ENCODE data around the gene RAD21L1.

Gene RAD21L1

DNA sequence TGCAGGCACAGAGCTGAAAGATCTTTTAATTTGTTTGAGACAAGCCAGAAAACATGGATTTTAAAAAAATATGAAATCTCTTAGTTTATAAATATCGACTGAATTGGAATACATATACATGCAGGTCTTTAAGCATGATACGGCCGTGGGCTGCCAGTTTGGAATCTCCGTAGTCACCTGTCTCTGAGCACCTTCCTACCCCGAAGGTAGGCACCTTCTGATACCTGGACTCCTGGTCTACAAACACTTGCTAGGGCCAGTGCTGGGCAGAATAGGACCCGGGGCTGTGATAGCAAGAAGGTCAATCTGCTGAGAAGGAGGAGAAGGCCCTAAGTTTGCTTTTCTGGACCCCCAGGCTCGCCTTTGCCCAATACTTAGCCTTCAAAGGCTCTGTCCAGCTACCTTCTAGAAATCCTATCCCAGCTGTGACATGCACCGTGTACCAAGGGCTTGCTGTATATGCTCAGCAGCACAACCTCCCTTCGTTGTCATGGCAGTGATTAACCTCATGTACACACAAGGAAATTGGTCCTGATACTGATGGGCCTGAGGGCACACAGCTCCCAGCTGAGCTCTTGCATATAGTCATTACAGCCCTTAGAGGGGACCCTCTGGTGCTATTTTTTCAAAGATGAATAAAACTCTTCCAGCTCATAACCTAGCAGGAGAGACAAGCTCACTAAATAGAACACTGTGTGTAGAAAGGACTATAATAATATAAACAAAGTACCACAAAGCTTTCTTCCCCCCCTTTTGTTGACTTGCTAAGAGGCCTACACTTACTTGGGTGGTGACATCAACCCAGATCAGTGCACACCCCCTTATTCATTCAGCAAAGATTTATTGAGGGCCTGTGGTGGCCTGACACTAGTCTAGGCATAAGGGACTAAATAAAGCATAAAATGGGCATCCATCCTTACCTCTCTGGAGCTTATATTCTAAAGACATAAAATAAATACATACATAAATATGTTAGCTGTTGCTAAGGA lies 58.0 kb downstream of the RAD21L1 start:
- TF ChIP-seq YY1 (IDR thresholded peaks at IDR 0.05; ENCODE audit: low read depth), result no peak
- no peak for TF ChIP-seq TCF12 (IDR thresholded peaks at IDR 0.05; ENCODE audit: low read depth)
- TF ChIP-seq, protein P1, sequence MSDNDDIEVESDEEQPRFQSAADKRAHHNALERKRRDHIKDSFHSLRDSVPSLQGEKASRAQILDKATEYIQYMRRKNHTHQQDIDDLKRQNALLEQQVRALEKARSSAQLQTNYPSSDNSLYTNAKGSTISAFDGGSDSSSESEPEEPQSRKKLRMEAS (IDR thresholded peaks at IDR 0.05), result no peak
- no peak for TF ChIP-seq EP300 (IDR thresholded peaks at IDR 0.05; ENCODE audit: borderline replicate concordance)

DNA sequence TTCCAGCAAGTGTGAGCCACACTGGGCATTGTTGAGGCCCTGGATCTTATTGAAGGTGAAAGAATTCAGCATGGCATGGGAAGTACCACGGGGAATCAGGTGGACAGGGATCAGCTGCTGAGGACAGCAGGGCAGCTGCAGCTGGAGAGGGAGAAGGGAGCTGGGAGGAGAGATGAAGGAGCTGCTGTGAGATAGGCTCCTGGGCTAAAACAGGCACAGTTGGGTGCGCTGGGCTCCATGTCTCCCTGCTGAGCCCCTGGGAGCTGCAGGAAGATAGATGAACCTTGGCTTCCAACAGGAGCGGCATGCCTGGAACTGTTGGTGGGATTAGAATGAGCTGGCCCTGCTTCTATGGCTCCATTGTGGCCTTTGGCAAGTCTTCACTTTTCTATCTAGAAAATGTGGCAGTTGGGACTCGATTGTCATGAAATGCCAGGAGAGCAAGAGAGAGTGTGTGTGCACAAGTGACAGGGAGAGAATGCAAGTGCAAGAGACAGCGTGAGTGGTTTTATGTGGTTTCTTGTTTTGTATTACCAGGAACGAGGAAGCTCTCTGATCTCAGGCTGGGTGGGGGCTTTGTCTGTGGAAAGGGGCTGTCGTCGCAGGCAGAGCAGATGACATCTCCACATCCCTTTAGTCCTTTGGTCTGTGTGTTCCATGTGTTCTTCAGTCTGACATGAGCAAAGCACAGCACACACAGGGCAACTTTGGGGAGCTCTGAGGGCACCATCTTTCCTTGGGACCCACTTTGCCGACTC lies 60.6 kb downstream of the RAD21L1 start:
- TF ChIP-seq EGR1 (IDR thresholded peaks at IDR 0.05), result no peak

DNA sequence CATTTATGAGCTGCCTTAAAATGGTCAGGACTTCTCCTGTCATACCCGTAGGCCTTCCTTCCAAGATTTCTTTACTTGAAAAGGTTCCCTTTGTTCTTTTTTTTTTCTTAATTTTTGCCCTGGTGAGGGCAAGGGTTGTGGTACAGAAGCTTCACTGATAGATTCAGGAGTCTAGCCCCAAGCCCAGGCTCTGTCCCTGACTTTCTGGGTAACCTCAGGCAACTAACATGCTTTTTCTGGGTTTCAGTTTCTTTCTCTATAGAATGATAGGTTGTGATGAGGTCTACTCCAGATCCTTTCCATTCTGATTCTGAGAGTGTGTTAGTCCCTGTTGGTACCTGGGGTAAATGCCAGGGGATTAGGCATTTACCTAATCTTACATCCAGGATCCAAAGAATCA lies 61.5 kb downstream of the RAD21L1 start:
- TF ChIP-seq, protein P2, sequence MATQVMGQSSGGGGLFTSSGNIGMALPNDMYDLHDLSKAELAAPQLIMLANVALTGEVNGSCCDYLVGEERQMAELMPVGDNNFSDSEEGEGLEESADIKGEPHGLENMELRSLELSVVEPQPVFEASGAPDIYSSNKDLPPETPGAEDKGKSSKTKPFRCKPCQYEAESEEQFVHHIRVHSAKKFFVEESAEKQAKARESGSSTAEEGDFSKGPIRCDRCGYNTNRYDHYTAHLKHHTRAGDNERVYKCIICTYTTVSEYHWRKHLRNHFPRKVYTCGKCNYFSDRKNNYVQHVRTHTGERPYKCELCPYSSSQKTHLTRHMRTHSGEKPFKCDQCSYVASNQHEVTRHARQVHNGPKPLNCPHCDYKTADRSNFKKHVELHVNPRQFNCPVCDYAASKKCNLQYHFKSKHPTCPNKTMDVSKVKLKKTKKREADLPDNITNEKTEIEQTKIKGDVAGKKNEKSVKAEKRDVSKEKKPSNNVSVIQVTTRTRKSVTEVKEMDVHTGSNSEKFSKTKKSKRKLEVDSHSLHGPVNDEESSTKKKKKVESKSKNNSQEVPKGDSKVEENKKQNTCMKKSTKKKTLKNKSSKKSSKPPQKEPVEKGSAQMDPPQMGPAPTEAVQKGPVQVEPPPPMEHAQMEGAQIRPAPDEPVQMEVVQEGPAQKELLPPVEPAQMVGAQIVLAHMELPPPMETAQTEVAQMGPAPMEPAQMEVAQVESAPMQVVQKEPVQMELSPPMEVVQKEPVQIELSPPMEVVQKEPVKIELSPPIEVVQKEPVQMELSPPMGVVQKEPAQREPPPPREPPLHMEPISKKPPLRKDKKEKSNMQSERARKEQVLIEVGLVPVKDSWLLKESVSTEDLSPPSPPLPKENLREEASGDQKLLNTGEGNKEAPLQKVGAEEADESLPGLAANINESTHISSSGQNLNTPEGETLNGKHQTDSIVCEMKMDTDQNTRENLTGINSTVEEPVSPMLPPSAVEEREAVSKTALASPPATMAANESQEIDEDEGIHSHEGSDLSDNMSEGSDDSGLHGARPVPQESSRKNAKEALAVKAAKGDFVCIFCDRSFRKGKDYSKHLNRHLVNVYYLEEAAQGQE (IDR thresholded peaks at IDR 0.05; ENCODE audit: low read depth), result no peak
- TF ChIP-seq ZBTB7A (IDR thresholded peaks at IDR 0.05; ENCODE audit: low read depth) (no peak), FOXM1 (IDR thresholded peaks at IDR 0.05; ENCODE audit: borderline replicate concordance, low read depth) (no peak), TEAD4 (IDR thresholded peaks at IDR 0.05) (no peak), EGR1 (IDR thresholded peaks at IDR 0.05) (no peak), CEBPB (IDR thresholded peaks at IDR 0.05) (no peak), TAF1 (IDR thresholded peaks at IDR 0.05; ENCODE audit: low read depth) (no peak), EP300 (IDR thresholded peaks at IDR 0.05; ENCODE audit: borderline replicate concordance) (no peak), TCF12 (IDR thresholded peaks at IDR 0.05; ENCODE audit: low read depth) (no peak), NFIC (IDR thresholded peaks at IDR 0.05) (no peak)
- TF ChIP-seq, protein P3, sequence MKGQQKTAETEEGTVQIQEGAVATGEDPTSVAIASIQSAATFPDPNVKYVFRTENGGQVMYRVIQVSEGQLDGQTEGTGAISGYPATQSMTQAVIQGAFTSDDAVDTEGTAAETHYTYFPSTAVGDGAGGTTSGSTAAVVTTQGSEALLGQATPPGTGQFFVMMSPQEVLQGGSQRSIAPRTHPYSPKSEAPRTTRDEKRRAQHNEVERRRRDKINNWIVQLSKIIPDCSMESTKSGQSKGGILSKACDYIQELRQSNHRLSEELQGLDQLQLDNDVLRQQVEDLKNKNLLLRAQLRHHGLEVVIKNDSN (IDR thresholded peaks at IDR 0.05), result no peak

DNA sequence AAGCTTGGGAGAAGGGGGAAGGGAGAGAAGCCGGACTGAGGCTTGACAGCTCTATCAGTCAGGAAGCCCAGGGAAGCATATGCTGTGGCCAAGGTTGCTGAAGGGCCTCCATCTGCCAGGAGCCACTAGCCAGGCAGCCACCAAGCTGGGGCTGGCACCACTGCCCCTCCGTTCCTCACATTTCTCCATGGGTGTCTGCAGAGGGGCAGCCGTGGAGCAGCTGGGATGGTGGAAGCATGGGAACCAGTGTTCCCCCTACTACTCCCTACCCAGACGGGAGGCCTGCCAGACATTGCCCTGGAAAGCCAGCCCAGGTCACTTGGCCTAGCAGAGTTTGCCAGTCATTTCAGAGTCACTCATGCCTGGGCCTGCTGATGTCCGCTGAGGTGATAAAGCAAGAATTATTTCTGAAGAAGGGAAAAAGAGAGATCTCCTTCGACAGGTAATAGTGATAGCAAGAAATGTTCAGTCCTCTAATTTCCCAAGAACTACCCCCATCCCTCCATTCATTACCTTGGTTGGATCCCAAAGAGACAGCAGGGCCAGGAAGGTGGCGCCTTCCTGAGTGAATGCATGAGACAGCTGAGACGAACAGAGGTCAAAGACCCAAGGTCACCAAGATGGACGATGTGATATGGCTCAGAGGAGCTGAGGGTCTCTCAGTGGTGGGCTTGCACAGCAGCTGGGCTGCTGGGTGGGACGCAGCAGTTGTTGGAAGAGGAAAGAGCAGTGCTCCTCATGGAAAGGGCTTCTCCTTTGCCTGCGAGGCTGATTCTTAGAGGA lies 62.1 kb downstream of the RAD21L1 start:
- TF ChIP-seq YY1 (IDR thresholded peaks at IDR 0.05; ENCODE audit: low read depth), result no peak
- TF ChIP-seq, protein P1 (IDR thresholded peaks at IDR 0.05), result no peak
- no peak for TF ChIP-seq FOXM1 (IDR thresholded peaks at IDR 0.05; ENCODE audit: borderline replicate concordance, low read depth)
- TF ChIP-seq CREB1 (IDR thresholded peaks at IDR 0.05; ENCODE audit: low read depth), result no peak
- TF ChIP-seq TCF12 (IDR thresholded peaks at IDR 0.05; ENCODE audit: low read depth), result no peak
- no peak for TF ChIP-seq NFIC (IDR thresholded peaks at IDR 0.05)
- TF ChIP-seq ZBTB7A (IDR thresholded peaks at IDR 0.05; ENCODE audit: low read depth), result no peak
- TF ChIP-seq CEBPB (IDR thresholded peaks at IDR 0.05), result no peak
- TF ChIP-seq, protein P3 (IDR thresholded peaks at IDR 0.05), result no peak
- no peak for TF ChIP-seq EGR1 (IDR thresholded peaks at IDR 0.05)
- TF ChIP-seq TAF1 (IDR thresholded peaks at IDR 0.05; ENCODE audit: low read depth), result no peak
- TF ChIP-seq TEAD4 (IDR thresholded peaks at IDR 0.05), result no peak
- TF ChIP-seq, protein P2 (IDR thresholded peaks at IDR 0.05; ENCODE audit: low read depth), result no peak
- TF ChIP-seq EP300 (IDR thresholded peaks at IDR 0.05; ENCODE audit: borderline replicate concordance), result no peak
- no peak for TF ChIP-seq RAD21 (IDR thresholded peaks at IDR 0.05; ENCODE audit: low read depth)

DNA sequence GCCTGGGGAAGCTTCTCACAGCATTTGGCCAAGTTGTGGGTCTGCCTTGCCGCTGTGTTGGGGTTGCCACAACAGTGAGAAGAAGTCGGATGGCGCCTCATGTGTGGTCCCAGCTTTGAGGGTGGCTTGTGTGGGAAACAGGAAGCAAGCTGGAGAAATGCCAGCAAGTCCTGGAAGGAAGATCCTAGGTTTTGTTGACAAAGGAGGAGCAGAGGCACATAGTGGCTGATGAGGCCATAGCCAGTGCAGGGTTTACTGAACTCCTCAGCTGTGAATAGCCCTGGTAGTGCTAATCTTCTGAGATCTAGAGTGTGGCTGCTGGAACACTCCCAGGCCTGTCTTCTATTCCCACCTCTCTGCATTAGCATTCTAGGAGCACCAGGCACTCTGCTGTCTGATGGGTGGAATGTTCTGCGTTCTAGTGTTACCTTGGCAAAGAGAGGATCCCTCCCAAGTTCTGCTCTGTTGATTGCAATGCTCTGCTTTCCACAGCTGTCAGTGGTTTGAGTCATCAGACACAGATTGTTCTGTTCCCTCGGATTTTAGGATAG lies 65.4 kb downstream of the RAD21L1 start:
- TF ChIP-seq EGR1 (IDR thresholded peaks at IDR 0.05) (no peak), NFIC (IDR thresholded peaks at IDR 0.05) (no peak), FOXM1 (IDR thresholded peaks at IDR 0.05; ENCODE audit: borderline replicate concordance, low read depth) (no peak), ZBTB7A (IDR thresholded peaks at IDR 0.05; ENCODE audit: low read depth) (no peak), TCF12 (IDR thresholded peaks at IDR 0.05; ENCODE audit: low read depth) (no peak), CEBPB (IDR thresholded peaks at IDR 0.05) (no peak), CREB1 (IDR thresholded peaks at IDR 0.05; ENCODE audit: low read depth) (no peak), TAF1 (IDR thresholded peaks at IDR 0.05; ENCODE audit: low read depth) (no peak), TEAD4 (IDR thresholded peaks at IDR 0.05) (no peak)
- TF ChIP-seq, protein P1 (IDR thresholded peaks at IDR 0.05), result no peak
- TF ChIP-seq, protein P2 (IDR thresholded peaks at IDR 0.05; ENCODE audit: low read depth), result no peak
- TF ChIP-seq, protein P3 (IDR thresholded peaks at IDR 0.05), result no peak

Measured in Ishikawa (cell line).